RPMI8226 (cell line): ENCODE measurements around the gene GJD3.
A peak's percentile ranks its signal among the peaks of the same experiment; 100 is the strongest.

ENCODE experiments used
- DNase-seq: peaks from one replicate; pipeline ENCODE4 v3.0.0-alpha.2; 2015

The GJD3 gene

GRCh38 chr17:40338058-40338457, 26.5 kb downstream of the GJD3 start:
- no peak for DNase-seq

- no peak for DNase-seq
Measured at GRCh38 chr17:40337351-40337750, 27.2 kb downstream of the GJD3 start.

GRCh38 chr17:40335620-40336019, 28.9 kb downstream of the GJD3 start:
- no peak for DNase-seq

- no peak for DNase-seq
Measured at GRCh38 chr17:40333781-40334448, 30.6 kb downstream of the GJD3 start.

GRCh38 chr17:40331743-40332641, 32.5 kb downstream of the GJD3 start:
- no peak for DNase-seq

GRCh38 chr17:40330850-40331470, 33.6 kb downstream of the GJD3 start:
- DNase-seq = no peak

- DNase-seq = peak; percentile 32
Measured at GRCh38 chr17:40329839-40330794, 34.4 kb downstream of the GJD3 start.

GRCh38 chr17:40328386-40328766, 36.2 kb downstream of the GJD3 start:
- DNase-seq = no peak

GRCh38 chr17:40327735-40328385, 36.7 kb downstream of the GJD3 start:
- no peak for DNase-seq

- DNase-seq = no peak
Measured at GRCh38 chr17:40327244-40327729, 37.2 kb downstream of the GJD3 start.

- no peak for DNase-seq
Measured at GRCh38 chr17:40326832-40327199, 37.7 kb downstream of the GJD3 start.

- peak; percentile 88 for DNase-seq
Measured at GRCh38 chr17:40326014-40326831, 38.3 kb downstream of the GJD3 start.

GRCh38 chr17:40325156-40326013, 39.2 kb downstream of the GJD3 start:
- DNase-seq = peak; percentile 5

GRCh38 chr17:40323391-40324381, 40.9 kb downstream of the GJD3 start:
- DNase-seq = peak; percentile 55

GRCh38 chr17:40322358-40323315, 41.9 kb downstream of the GJD3 start:
- peak; percentile 95 for DNase-seq

GRCh38 chr17:40321961-40322357, 42.6 kb downstream of the GJD3 start:
- peak; percentile 93 for DNase-seq

- DNase-seq = peak; percentile 53
Measured at GRCh38 chr17:40321524-40321929, 43.0 kb downstream of the GJD3 start.
